Measurements from ENCODE around the gene PGLYRP4.
A peak's percentile ranks its signal among the peaks of the same experiment; 100 is the strongest.

Gene PGLYRP4

DNA sequence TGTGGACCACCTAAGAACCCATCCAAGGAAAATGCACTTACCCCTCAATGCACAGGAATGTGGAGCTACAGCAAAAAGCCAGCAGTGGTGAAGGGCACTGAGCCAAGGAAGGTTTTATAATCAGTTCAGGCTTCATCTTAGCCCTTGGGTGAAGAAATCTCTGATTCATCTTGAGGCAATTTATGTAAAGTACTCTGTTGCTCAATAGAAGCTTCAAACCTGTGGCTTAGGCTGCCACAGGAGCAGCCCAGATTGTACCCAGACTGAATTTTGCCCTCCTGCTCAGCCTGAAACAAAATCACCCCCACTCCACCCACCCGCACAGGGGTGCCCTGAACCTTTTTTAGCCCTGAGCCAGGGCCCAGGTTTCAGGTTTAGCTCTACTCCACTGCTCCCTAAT is 26.9 kb upstream of the PGLYRP4 start, which contains the start of gene S100A12:
TSS of gene S100A12 (minus strand) at position 111 of the 400 bp plus-strand sequence. CDS start 1,029 bp downstream, outside the sequence.
- TF ChIP-seq, protein P1, sequence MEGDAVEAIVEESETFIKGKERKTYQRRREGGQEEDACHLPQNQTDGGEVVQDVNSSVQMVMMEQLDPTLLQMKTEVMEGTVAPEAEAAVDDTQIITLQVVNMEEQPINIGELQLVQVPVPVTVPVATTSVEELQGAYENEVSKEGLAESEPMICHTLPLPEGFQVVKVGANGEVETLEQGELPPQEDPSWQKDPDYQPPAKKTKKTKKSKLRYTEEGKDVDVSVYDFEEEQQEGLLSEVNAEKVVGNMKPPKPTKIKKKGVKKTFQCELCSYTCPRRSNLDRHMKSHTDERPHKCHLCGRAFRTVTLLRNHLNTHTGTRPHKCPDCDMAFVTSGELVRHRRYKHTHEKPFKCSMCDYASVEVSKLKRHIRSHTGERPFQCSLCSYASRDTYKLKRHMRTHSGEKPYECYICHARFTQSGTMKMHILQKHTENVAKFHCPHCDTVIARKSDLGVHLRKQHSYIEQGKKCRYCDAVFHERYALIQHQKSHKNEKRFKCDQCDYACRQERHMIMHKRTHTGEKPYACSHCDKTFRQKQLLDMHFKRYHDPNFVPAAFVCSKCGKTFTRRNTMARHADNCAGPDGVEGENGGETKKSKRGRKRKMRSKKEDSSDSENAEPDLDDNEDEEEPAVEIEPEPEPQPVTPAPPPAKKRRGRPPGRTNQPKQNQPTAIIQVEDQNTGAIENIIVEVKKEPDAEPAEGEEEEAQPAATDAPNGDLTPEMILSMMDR (conservative IDR thresholded peaks at IDR 0.05; ENCODE audit: low read length), result no peak
- H3K4me3 ChIP-seq (ENCODE audit: low read length), result no peak within 1 kb of the TSS
- peak; percentile 91 for DNase-seq (ENCODE audit: low read depth)

DNA sequence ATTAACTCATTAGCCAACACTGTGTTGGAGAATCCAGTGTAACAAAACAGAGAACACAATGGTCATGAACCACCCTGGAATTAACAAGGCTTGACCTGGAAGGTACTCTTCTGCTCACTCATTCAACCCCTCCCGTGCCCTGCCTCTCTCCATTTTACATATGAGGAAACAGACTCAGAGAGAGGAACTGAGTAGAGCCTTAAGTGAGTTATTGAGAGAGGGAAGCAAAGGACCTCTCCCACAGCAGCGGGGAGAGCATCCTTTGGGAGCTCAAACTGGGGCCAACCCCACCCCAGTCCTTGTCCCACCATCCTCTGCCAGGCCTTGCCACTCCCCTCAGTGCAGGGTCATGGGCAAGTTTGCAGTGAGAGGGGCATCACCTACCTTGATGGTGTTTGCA is 25.4 kb upstream of the PGLYRP4 start:
- TF ChIP-seq, protein P1 (conservative IDR thresholded peaks at IDR 0.05; ENCODE audit: low read length), result no peak
- no peak overlapping the region for H3K4me3 ChIP-seq (ENCODE audit: low read length)
- no peak for DNase-seq (ENCODE audit: low read depth)

DNA sequence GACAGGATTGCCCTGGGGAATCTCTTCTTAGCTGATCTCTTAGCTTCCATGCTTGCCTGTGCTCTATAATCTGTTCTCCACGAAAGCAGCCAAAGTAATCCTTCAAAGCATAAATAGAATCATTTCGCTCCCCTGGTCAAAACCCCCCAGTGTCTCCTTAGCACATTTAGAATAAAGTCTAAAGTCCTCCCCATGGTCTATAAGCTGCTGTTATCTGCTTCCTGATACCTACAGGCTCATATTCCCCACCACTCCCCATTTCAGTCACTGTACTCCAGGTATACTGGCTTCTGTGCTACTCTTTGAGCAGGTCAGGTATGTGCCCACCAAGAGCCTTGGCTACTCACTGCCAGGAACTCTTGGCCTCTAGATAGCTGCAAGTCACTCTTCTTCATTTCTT is 23.9 kb upstream of the PGLYRP4 start:
- TF ChIP-seq, protein P1 (conservative IDR thresholded peaks at IDR 0.05; ENCODE audit: low read length), result no peak
- no peak for DNase-seq (ENCODE audit: low read depth)

DNA sequence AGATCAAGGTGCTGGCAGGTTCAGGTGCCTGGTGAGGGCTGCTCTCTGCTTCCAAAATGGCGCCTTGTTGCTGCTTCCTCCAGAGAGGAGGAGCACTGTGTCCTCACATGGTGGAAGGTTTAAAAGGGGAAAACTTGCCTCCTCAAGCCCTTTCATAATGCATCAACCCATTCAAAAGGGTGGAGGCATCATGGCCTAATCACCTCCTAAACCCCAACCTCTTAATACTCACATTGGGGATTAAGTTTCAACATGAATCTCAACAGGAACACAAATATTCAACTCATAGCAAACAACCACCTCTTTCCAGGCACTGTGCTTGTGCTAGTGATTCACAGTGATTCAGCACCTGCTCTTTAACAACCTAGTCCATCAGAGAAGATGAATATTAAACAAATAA is 22.6 kb upstream of the PGLYRP4 start:
- DNase-seq (ENCODE audit: low read depth), result no peak
- H3K4me3 ChIP-seq (ENCODE audit: low read length), result no peak overlapping the region
- TF ChIP-seq, protein P1 (conservative IDR thresholded peaks at IDR 0.05; ENCODE audit: low read length), result no peak

More for the DNA sequence above, 23.9 kb upstream of the PGLYRP4 start:
- no peak overlapping the region for H3K4me3 ChIP-seq (ENCODE audit: low read length)

- no peak for DNase-seq (ENCODE audit: low read depth)
- TF ChIP-seq, protein P1 (conservative IDR thresholded peaks at IDR 0.05; ENCODE audit: low read length), result no peak
- no peak overlapping the region for H3K4me3 ChIP-seq (ENCODE audit: low read length)
Measured at GRCh38 chr1:153370146-153370545, 21.5 kb upstream of the PGLYRP4 start.

DNA sequence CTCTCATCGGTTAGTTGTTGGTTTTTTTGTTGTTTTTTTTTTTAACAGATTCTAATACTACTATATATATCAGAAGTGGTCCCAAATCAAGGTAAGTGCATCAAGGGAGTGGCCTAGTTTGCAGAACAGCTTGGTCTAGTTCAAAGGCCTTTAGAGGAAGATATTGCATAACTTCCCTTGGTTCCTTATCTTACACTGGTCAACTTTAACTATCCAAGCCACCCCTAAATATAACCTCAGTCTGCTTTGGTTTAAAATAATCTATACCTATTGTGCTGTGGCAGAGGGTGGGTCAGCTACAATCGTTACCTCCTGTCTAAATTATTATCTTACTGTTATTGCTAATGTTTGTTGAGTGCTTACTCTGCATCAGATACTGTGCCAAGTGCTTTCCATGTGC is 19.9 kb upstream of the PGLYRP4 start:
- TF ChIP-seq, protein P1 (conservative IDR thresholded peaks at IDR 0.05; ENCODE audit: low read length), result no peak
- no peak for DNase-seq (ENCODE audit: low read depth)
- no peak overlapping the region for H3K4me3 ChIP-seq (ENCODE audit: low read length)

GRCh38 chr1:153367090-153367489 is 18.4 kb upstream of the PGLYRP4 start:
- no peak overlapping the region for H3K4me3 ChIP-seq (ENCODE audit: low read length)
- no peak for DNase-seq (ENCODE audit: low read depth)
- TF ChIP-seq, protein P1 (conservative IDR thresholded peaks at IDR 0.05; ENCODE audit: low read length), result no peak
